CD4-positive, alpha-beta T cell treated with Interleukin-6 at 100 ng/mL for 8 hours (primary cell): ENCODE data around the gene ALDH18A1.
"Not testable (repeated sequence)": the region's sequence is repeated elsewhere in the genome, so short reads cannot be mapped to it uniquely, and the experiment has no call there.

ENCODE experiments used
- DNase-seq: peaks from one replicate; pipeline ENCODE4 v3.0.0-alpha.2; 2020; ENCODE audit warnings: mixed read lengths, low spot score

Gene ALDH18A1

GRCh38 chr10:95650232-95650631 lies 6.3 kb downstream of the ALDH18A1 start:
- DNase-seq: no peak

DNA sequence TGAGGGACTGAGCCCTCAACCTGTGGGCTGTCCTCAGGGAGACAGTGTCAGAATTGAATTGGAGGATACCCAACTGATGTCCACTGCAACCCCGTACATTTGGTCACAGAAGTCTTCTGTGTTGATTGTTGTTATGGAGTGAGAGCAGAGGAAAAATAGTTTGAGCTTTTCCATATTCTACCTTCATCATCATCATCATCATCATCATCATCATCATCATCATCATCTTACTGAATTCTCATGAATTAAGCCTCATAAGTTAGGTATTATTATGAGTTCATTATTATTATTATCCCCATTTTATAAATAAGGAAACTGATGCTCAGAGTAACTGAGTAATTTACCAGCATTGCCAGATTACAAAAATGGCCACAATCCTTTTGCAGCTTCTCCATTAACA lies 8.4 kb downstream of the ALDH18A1 start:
- DNase-seq: no peak

GRCh38 chr10:95646160-95646559 lies 10.4 kb downstream of the ALDH18A1 start:
- no peak for DNase-seq

DNA sequence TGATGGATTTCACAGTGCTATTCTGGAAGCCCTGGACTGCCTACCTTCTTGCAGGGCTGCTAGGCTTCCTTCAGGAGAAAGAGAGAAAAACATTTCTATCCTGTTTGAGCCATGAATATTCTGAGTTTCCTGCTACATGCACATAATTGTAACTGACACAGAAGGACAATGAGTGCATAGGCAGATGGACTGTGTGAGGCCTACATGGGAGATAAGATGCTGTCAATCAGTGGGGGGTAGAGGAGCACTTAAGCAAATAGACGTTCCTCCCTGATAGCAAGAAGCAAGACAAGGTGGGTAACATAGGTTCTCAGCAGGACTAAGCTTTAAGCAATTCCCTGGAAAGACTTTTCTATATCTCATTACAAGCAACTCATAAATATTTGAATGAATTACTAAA lies 11.6 kb downstream of the ALDH18A1 start:
- DNase-seq: no peak

DNA sequence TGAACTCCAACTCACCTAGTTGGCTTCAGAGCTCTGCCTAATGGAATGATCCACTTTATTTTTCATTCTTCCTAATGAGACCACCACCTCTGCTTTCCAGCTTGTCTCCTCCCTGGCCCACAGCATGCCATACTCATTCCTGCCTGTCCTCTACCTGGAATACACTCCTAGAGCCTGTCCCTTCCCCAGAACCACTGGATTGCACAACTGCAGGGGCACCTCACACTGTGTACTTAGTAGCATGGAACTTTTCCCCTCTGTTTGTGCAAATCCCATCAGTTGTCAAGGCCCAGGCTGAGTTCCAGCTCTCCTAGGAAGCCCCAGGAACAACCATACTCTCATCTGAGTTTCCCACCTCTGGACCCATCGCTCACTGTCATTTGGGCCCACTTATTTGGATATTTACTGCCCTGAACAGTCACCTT lies 15.6 kb downstream of the ALDH18A1 start:
- no peak for DNase-seq

- DNase-seq: no peak
Observed at GRCh38 chr10:95637911-95638310, 18.6 kb downstream of the ALDH18A1 start.

DNA sequence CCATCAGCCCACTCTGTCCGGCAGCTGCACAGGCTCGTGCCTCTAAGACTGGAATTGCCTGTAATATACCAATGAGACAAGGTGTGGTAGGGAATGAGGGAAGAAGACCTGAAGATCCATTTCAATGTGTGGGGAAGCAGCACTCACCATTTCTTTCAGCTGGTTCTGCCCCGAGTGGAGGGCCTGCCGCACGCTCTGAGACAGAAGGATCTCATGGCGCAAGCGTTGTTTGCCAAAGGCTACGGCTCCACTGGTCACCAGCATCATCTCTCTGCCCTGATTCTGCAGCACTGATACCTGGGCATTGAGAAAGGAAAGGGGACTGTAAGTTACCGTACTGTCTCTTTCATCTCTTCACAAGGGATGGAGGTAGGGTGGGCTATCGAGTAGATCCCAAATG lies 19.4 kb downstream of the ALDH18A1 start:
- no peak for DNase-seq

- DNase-seq: no peak
Observed at GRCh38 chr10:95635319-95635733, 21.2 kb downstream of the ALDH18A1 start.

DNA sequence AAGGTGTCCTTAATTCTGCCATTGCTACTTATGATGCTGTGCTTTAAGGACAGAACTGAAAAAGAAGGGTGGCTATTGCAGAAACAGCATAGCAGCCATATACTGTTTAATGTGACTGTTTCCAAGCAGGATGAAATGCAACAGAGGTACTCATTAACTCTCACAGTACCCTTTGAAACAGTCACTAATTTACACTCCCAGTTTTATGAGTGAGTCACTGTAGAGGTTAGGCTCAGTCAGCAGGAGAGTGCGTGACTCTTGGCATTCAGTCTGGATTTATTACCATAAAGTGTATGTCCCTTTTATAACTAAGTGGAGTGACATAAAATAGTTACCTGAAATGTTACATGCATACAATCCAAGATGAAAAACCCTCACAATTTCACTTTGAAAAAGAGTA lies 27.7 kb downstream of the ALDH18A1 start:
- DNase-seq: no peak

DNA sequence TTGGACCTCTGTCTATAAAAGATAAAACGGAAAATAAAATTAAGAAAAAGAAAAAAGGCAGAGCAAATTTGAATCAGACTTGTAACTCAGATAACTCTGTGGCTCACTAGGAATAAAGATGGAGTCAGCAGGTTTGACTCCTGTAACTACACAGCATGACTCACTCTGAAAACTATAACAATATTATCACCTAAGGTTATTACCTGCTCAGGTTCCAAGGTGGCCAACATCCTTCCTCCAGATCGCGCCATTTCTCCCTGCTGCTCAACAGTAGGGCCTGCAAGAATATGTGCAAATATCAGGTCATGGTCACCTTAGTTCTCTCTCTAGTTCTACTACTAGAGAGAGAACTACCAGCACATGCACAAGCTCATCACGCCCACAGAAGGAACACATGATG lies 30.0 kb downstream of the ALDH18A1 start:
- no peak for DNase-seq

- DNase-seq: not testable (repeated sequence)
Observed at GRCh38 chr10:95620415-95620814, 36.1 kb downstream of the ALDH18A1 start.

- DNase-seq: no peak
Observed at GRCh38 chr10:95618101-95618500, 38.4 kb downstream of the ALDH18A1 start.

GRCh38 chr10:95616446-95616845 lies 40.1 kb downstream of the ALDH18A1 start:
- no peak for DNase-seq

DNA sequence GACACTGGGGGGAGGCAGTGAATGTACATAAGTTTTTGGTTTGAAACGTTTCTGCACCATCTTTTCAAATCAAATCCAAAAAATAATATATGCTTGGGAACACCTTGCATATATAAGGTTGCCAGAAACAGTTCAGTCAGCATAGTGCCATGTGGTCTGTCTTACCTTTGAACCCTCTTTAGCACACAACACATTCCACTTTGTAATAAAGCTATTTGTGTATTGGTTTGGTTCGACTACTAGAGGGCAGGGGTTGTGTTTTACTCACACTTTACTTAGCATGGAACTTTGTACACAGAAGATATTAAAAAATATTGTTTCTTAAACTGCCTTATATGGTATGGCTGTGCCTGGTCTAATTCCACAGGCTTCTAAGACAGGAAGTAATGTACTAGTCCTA lies 43.2 kb downstream of the ALDH18A1 start:
- DNase-seq: no peak

GRCh38 chr10:95610727-95611126 lies 45.8 kb downstream of the ALDH18A1 start:
- no peak for DNase-seq

GRCh38 chr10:95606922-95607321 lies 49.6 kb downstream of the ALDH18A1 start:
- no peak for DNase-seq

DNA sequence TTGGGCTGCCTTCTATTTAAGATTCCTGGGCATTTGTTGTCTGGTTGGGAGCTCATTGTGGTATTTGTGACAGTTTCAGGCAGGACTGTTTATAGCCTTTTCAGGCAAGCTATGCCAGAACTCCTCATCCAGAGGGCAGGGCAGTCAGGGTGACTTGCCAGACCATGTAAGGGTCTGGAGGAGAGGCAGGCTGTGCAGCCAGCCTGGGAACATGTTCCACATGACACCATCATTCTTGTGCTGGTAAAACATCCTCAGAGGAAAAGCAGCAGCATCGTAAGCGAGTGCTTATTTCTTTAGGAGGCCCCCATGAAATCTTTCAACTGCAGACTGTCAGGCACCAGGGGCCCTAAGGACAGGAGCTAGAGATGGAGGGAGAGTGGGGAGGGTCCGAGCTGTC lies 51.3 kb downstream of the ALDH18A1 start:
- DNase-seq: no peak

DNA sequence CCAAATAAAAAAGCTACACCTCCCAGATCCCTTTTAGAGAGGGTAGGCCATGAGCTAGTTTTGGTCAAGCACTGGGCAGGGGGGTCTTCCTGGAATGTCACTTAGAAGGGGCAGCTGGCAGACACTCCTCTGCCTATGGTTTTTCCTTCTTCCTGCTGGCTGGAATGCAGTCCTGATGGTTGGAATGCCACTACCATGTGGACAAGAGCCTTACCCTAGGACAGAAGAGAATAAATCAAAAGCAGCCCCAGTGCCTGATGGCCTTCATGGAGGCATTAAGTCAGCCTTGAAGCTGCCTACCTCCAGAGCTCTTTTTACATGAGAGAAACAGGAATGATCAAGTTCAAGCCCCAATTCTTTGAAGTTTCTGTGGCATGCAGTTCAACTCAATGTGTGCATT lies 51.9 kb downstream of the ALDH18A1 start:
- DNase-seq: no peak

- no peak for DNase-seq
Observed at GRCh38 chr10:95602382-95602781, 54.1 kb downstream of the ALDH18A1 start.

GRCh38 chr10:95601116-95601719 lies 55.3 kb downstream of the ALDH18A1 start:
- DNase-seq: peak; percentile 29

GRCh38 chr10:95600158-95600557 lies 56.4 kb downstream of the ALDH18A1 start:
- DNase-seq: no peak

DNA sequence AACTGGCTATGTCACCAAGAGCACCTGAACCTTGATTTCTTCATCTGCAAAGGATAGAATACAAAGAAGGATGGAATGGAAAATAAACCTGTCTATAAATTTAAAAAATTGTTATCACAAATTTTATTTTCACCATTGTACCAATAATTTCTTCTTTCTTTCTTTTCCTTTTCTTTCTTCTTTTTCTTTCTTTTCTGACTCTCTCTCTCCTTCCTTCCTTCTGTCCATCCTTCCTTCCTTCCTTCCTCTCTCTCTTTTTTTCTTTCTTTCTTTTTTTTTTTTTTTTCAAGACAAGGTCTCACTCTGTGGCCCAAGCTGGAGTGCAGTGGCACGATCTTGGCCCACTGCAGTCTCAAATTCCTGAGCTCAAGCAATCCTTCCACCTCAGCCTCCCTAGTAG lies 58.7 kb downstream of the ALDH18A1 start:
- DNase-seq: no peak

DNA sequence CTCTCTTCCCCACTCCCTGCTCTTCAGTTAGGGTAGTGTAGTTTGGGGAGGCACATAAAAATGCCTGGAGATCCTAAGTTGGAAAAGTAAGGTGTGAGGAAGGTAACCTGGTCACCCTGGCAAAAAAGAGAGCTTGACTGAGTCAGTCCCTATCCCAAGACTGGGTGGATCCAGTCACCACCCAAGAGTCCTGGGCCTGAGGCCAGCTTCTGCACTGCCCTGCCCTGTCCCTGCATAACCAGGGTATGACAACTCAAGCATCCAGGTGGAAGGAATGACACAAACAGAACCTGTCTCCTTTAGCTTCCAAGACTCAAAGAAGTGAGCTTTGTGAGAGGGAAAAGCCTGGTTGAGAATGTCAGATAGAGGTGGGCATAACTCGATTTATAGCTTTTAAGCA lies 68.5 kb downstream of the ALDH18A1 start:
- DNase-seq: no peak

GRCh38 chr10:95579835-95580535 lies 76.5 kb downstream of the ALDH18A1 start:
- DNase-seq: no peak
